Glomerular endothelial cell (primary cell): ENCODE measurements around the gene ADGRA3. TPM values are rescaled to one million over a fixed set of nuclear protein-coding genes. Genes with fewer than 3 reads are reported as not detected.

Experiments
- DNase-seq: peaks from one replicate; pipeline ENCODE4 v3.0.0-alpha.2; 2011; ENCODE audit warnings: low read depth, low spot score; ENCODE audit errors: extremely low read depth
- total RNA-seq: library from RNA; depleted of rRNA; stranded (reverse); fragments of >200 nt; gene quantifications from 2 replicates; pipeline ENCODE4 v1.2.3, GENCODE V29; 2015

ADGRA3 gene
- total RNA-seq, 1 donor from 2014 or later = 19.2 TPM

GRCh38 chr4:22510750-22511149 is 5.1 kb downstream of the ADGRA3 start:
- no peak for DNase-seq

GRCh38 chr4:22508376-22508775 is 7.5 kb downstream of the ADGRA3 start:
- no peak for DNase-seq

GRCh38 chr4:22504922-22505321 is 10.9 kb downstream of the ADGRA3 start:
- DNase-seq = no peak

- no peak for DNase-seq
Observed at GRCh38 chr4:22504447-22504846, 11.4 kb downstream of the ADGRA3 start.

- DNase-seq = no peak
Observed at GRCh38 chr4:22502895-22503814, 12.7 kb downstream of the ADGRA3 start.

GRCh38 chr4:22501715-22502095 is 14.2 kb downstream of the ADGRA3 start:
- no peak for DNase-seq

GRCh38 chr4:22500831-22501714 is 14.8 kb downstream of the ADGRA3 start:
- no peak for DNase-seq

GRCh38 chr4:22500128-22500611 is 15.7 kb downstream of the ADGRA3 start:
- no peak for DNase-seq

- DNase-seq = no peak
Observed at GRCh38 chr4:22498866-22499265, 17.0 kb downstream of the ADGRA3 start.

GRCh38 chr4:22496165-22496813 is 19.6 kb downstream of the ADGRA3 start:
- DNase-seq = no peak

GRCh38 chr4:22493523-22493922 is 22.3 kb downstream of the ADGRA3 start:
- no peak for DNase-seq

- no peak for DNase-seq
Observed at GRCh38 chr4:22492987-22493386, 22.9 kb downstream of the ADGRA3 start.

- DNase-seq = no peak
Observed at GRCh38 chr4:22491939-22492338, 23.9 kb downstream of the ADGRA3 start.

- no peak for DNase-seq
Observed at GRCh38 chr4:22490718-22491315, 25.0 kb downstream of the ADGRA3 start.

GRCh38 chr4:22488106-22488505 is 27.8 kb downstream of the ADGRA3 start:
- DNase-seq = no peak

- no peak for DNase-seq
Observed at GRCh38 chr4:22487328-22487727, 28.5 kb downstream of the ADGRA3 start.

- no peak for DNase-seq
Observed at GRCh38 chr4:22486276-22486675, 29.6 kb downstream of the ADGRA3 start.

GRCh38 chr4:22485737-22486136 is 30.1 kb downstream of the ADGRA3 start:
- DNase-seq = no peak

GRCh38 chr4:22483551-22483981 is 32.3 kb downstream of the ADGRA3 start:
- no peak for DNase-seq
